COR-L47 (cell line): Measurements from ENCODE around the gene KCNJ3.
A peak's percentile ranks its signal among the peaks of the same experiment; 100 is the strongest.

ENCODE experiments used
- DNase-seq: peaks from one replicate; lab custom pipeline; 2025; lab: John Stamatoyannopoulos, UW

The KCNJ3 gene, protein sequence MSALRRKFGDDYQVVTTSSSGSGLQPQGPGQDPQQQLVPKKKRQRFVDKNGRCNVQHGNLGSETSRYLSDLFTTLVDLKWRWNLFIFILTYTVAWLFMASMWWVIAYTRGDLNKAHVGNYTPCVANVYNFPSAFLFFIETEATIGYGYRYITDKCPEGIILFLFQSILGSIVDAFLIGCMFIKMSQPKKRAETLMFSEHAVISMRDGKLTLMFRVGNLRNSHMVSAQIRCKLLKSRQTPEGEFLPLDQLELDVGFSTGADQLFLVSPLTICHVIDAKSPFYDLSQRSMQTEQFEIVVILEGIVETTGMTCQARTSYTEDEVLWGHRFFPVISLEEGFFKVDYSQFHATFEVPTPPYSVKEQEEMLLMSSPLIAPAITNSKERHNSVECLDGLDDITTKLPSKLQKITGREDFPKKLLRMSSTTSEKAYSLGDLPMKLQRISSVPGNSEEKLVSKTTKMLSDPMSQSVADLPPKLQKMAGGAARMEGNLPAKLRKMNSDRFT

DNA sequence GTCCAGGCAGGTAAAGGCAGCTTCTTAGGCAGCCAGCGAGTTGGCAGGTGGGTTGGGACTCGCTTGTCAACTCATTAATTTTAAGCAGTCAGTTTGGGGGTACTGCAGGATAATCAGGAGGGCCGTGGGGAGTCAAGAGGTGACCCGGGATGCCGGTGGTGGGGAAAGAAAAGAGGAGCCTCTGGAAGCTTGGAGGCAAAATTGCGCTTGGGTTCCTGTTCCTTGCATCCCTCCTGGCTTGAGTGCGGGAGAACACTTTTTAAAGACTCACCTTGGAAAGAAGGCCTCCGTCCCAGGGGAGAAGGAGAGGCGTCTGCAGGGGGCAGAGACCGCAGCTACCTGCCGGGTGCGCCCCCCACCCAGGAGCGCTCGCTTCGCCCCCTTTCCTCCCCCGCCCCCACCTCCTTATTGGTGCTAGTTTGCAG lies at the start of gene KCNJ3:
Gene KCNJ3 (plus strand): TSS at position 400 of the 425 bp plus-strand sequence. CDS start 81 bp downstream, outside the sequence.
- DNase-seq: no peak

DNA sequence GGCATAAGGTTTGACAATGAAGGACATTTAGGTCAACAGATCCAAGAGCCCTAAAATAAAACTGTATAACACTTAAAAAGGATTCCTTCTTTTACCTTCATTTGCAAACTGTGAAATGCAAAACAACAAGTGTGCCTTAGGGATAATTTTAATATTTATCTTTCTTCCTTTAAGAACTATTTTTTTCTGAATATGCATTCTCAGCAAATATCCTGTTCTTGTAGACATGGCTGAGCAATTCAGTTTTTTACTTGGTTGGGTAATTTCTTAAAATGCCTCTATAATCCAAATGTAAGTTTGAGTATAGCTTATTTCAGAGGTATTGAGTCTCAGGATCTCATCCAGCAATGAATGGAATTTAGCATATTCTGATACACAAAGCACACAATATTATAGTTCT lies 43.0 kb upstream of the KCNJ3 start:
- no peak for DNase-seq

DNA sequence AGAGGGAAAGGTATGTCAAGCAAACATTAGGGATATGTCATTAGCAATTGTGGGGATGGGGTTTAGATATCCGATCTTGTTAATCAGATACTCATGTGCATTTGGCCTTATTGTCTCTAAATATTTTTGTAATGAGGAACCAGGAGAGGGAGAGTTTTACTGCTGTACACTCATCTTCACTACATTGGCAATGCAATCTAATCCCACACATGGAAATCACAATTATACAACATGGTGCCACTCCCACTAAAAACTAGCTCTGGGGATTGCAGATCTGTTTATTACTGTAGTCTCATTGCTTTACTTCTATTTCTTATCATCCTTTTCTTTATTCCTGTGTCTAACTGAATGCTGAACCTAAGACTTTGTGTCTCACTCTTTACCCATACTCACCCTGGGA lies 39.6 kb upstream of the KCNJ3 start:
- no peak for DNase-seq

DNA sequence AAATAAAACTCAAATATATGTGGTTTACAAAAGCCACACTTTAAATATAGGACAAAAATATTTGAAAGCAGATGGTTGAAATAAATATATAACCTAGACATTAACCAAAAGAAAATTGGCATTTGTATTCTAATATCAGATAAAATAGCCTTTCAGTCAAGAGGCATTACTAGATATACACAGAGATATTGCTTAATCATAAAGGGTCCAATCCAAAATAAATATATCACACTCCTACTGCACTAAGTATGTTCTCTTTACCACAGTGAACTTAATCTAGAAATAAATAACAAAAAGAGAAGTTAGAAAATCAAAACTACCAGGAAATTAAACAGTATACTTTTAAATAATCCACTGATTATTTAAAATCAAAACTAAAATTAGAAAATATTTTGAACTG lies 34.2 kb upstream of the KCNJ3 start:
- no peak for DNase-seq

DNA sequence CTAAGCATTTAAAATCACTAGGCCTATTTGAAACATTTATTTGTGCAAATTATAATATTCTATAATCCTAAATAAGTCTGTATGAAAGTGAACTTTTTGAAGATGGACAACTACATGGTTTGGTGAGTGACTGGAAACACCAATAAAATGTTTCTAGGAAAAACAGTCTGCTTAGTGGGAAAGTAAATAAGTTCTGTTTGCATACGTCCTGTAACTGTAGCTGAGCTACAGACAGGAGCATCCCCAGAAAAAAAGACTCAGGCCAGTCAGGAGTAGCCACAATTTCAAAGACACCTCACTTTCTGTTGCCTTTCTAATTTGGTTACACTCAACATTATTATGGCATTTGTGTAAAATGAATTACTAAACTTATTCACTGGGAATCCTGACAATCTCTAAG lies 28.4 kb upstream of the KCNJ3 start:
- DNase-seq: no peak

DNA sequence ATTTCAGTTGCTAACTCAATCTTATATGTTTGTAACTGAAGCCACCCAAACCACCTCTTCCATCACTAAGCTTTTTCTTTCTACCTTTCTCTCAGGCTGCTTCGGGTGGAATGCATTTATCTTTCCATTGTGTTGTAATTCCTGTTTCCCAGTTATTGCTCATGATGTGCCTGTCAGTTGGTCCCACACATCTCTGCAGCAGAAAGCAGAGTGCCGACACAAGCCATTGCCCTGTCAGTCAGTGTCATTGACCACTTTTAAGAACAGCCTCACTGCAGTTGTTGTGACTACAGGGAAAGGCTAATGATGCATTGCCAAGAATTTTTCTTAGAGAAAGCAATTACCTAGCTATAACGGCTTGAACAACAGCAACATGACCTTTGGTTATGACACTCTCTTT lies 24.8 kb upstream of the KCNJ3 start:
- no peak for DNase-seq

DNA sequence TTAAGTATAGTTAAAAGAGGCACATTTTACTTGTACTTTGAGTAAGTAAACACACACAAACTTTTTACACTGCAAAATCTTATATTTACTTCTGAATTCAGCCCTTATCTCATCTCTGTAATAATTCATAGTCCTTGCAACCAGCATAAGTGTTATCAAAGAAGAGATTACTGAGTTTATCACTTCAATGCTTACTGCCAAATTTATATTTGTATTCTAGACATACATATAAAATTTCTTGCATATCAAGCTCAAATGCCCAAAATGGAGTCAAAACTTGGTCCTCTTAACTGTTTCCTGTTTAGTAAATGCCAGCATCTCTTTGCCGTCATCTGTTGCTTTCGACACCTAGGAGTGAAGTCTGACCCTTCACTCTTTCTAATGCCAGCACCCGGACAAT lies 21.1 kb upstream of the KCNJ3 start:
- no peak for DNase-seq

DNA sequence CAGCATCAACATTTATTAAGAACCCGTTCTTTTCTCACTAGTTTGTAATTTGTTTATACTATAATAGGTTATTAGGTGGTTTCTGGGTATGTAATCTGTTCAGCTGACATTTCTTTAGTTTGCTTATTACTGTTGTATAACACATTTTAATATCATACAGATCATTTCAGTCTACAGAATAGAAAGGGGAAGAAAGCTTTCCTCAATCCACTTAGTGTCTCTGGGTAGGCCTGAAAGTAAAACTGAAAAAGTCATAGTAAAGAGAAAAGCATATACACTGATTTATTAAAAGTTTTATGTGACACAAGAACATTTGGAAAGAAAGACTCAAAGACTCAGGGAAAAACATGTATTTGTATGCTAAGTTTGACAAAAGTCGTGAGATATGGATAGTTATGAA lies 16.8 kb upstream of the KCNJ3 start:
- DNase-seq: no peak

DNA sequence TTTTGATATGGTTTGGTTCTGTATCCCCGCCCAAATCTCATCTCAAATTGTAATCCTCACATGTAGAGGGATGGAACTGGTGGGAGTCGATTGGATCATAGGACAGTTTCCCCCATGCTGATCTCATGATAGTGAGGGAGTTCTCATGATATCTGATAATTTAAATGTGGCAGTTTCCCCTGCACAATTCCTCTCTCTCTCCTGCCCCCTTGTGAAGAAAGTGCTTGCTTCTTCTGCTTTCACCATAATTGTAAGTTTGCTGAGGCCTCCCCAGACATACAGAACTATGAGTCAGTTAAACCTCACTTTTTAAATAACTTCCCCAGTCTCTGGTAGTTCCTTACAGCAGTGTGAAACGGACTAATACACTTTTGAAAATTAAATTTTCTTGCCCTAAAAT lies 12.3 kb upstream of the KCNJ3 start:
- no peak for DNase-seq

DNA sequence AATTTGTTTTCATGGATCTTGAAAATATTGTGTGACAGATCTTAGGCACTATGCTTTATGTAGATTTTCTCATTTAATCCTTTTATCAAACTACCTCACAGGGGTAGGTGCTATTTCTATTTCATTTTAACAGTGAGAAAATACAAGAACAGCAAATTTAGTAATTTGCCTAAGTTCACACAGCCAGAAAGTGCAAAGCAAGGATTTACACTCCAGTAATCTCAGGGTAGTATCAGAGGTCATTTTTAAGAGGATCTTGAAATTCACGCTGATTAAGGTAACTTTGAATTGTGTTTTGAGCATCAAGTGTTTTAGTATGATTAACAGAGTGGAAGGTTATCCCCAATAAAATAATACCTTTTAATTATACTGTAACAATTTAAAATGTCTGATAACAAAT lies 10.1 kb upstream of the KCNJ3 start:
- DNase-seq: no peak

DNA sequence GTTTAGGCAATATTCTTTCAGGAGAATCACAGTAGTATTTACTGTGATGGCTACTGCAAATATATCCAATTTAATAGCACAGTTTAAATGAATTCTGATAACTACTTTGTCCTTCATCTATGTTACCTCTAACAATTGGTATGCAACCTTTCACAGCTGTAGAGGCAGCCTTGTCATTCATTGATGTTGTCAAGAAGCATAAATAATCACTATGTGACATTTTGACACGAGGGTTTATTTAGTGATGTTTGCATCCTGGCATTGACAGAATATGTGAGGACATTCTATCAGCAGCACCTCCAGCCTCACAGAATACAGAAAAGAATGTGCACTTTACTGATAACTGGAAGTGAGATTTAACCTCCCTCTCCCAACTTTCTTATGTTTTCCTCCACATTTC lies 9.3 kb upstream of the KCNJ3 start:
- DNase-seq: no peak

DNA sequence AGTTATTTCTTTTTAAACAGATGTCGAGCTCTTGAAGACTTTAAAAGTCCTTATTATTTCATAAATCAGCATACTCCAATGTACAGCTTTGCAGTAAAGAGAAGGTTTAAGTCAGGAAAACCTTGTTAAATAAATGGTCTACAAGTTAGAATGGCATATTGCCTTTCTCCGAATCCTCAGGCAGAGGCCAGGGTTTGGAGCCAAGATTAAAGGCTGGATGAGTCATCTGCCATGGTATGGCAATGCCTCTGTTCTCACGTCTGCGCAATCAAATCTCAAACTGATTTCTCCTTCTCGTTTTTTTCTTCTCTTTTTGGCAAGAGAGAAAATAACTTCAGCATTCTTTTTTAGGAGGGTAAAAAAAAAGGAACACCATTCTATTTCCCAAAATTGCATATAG lies 5.6 kb upstream of the KCNJ3 start:
- no peak for DNase-seq

DNA sequence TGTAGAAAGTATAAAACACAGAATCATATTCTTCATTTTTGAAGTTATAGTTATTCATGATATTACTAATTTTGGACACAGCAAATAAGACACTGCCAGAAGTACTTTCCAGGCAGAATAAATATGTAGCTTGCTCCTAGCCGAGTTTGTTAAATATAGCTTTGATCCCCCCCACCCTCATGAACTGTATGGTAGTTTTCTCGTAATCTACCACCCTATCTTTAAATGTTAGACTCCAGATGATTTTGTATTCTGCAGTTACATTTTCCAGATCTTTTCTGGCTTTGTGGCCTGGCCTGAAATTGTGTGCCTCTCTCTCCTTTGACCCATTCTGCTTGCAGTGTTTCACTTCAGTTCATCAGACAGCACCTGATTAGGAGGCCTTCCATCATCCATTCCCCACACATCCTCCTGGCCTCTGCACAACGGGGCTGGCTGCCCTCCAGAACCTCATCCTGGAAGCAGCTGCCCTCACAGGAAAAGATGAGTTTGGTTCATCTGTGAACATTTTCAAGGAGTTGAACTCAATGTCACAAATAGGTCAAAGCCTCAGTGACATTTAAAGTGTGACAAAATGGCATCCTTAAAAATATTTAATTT lies 4.7 kb upstream of the KCNJ3 start:
- no peak for DNase-seq

DNA sequence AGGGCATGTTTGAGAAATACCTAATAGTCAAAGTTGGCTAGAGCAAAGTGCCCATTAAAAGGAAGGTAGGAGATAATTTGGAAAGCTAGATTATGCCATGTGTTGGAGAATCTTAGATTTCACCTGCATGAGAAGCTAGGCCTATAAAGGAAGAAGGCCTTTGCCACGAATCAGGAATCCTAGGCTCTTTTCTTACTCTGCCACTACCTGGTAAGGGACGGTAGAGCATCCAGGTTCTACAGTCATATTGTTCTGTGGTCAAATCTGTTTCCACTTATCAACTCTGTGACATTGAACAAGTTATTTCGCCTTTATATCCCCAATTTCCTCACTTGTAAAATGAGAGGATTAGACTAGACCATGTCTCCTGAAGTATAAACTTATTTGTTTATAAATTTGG lies 3.6 kb upstream of the KCNJ3 start:
- DNase-seq: no peak

DNA sequence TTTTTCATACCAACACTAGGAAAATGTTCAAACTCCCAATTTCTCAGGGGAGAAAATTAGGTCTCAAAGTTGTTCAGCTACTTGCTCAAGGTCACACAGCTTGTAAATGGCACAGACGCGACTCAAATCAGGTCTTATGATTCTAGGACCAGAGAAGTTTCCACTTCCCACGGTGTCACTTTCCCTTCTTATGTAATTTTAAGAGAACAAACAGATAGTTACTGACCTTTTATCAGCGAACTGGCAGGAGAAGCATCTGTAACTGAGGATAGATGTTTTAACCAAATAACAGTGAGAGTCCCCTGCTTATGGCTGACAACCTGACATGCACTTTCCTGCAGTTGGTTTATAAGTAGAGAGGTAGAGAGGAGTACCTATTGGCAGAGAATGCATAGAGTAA lies 2.1 kb upstream of the KCNJ3 start:
- DNase-seq: no peak

DNA sequence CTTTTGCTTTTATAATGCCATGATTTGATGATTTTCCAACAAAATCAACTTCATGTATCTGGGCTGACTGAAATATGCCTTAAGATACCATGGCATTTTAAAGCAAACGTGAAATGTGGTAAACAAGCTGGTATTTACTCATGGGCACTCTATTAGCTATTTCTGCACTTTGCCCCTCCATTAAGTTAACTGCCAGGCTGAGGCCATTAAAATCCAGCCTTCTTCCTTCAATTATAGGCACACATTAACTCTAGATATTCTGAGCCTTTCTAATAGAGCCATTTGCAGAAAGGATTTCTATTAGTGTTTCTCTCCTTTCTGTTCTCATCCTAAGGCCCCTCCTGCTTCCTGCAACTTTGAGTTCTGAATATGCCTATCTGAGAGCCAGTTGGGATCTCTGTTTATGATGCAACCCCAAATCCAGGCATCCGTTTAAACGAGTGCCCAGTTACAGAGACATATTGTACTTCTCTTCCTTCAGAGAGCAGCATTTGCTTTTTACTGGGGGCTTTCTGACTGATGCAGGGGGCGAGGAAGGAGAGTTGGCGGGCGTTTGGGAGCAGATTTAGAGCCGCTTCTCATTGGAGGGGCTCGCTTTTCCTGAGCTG lies 1.6 kb upstream of the KCNJ3 start:
- DNase-seq: no peak

DNA sequence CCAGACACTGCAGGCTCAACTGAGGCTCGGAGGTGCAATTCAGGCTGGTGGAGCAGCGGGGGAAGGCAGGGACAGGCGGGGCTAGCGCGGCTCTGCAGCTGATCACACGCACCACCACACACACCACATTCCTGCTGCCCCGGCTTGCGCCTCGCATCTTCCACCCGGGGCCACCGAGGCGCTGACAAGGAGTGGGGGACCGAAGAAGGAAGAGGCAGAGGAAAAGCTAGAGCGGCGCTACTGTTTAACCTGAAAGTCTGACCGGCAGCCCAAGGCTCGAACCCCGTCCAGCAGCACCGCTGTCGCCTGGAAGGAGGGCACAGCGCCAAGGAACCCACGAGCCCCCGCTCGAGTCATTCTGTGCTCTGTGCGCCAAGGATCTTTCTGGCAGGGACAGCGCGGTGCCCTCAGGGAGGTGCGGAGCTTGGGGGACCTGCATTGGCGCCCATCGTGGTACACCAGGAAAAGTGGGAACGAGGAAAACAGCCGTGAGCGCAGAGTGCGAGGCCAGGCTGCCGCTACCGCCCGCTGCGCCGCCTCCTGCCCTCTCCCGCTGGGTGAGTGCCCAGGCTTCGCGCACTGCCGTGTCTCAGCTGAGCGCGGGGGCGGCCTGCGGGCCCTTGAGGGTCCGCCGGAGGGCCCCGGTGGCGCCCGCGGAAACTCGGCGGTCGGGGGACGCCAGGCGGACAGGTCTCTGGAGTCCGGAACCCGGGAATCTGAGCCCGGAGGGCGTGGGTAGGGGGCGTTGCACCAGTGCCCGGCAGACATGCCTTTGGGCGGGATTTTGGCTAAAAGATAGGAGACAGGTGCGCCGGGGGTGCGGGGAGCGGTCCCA lies 860 bp upstream of the KCNJ3 start:
- peak; percentile 64 for DNase-seq

DNA sequence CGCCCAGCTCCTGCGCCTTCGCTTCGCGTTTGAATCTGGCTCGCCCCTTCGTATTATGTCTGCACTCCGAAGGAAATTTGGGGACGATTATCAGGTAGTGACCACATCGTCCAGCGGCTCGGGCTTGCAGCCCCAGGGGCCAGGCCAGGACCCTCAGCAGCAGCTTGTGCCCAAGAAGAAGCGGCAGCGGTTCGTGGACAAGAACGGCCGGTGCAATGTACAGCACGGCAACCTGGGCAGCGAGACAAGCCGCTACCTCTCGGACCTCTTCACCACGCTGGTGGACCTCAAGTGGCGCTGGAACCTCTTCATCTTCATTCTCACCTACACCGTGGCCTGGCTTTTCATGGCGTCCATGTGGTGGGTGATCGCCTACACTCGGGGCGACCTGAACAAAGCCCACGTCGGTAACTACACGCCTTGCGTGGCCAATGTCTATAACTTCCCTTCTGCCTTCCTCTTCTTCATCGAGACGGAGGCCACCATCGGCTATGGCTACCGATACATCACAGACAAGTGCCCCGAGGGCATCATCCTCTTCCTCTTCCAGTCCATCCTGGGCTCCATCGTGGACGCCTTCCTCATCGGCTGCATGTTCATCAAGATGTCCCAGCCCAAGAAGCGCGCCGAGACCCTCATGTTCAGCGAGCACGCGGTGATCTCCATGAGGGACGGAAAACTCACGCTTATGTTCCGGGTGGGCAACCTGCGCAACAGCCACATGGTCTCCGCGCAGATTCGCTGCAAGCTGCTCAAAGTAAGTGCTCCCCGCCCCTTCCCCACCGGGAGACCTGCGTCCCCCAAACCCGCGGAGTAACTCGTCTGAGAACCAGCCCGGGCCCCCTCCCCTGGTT lies 453 bp downstream of the KCNJ3 start:
- no peak for DNase-seq

DNA sequence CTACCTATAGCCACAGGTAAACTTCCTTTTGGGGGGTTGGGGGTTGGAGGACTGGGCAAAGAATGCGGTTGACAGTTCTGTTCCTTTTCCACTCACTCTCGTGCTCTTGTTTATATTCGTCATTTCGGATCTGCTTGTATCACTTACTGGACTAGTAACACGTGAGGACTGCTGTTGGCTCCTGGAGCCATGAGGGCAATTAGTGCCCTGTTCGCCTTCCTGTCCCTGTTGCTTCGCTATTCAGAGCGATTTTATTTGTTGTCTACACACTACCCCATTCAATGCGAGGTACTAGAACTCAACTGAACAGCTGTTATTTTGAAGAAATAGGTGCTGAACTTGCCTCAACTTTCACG lies 1.1 kb downstream of the KCNJ3 start:
- no peak for DNase-seq

DNA sequence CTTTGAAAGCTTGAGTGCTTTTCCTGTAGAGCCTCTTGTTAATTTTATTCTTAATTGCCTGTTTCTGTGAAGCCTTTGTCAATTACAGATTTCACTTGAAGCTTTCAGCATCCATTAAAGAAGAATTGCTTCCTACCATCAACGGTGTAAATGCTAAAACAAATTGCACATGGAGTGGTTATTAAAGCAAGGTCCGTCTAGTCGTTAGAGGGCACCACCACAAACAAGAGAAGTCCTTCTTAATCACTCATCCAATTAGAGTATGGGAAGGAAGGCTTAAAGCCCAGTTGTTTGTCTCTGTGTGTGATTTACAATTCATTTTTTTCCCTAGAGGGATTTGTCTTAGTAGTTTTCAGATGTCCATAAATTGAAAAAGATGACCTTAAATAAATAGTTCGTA lies 1.6 kb downstream of the KCNJ3 start:
- DNase-seq: peak; percentile 30

DNA sequence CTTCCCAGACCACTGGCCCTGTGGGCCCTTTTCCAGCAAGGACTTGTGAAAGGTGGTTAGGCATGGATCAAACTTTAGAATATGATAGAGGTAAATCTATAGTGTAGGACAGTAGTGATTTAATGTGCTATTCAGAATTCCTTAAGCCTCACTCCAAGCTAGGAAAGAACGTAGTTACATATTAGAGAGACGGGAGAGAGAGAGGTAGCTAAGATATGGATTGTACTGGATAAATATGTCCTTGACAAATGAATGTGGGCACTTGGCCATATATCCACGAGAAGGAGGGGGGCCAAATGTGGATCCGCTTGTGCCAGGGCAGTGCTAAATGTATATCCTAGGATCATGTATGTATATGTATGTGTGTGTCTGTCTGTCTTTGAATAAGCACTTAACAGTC lies 6.5 kb downstream of the KCNJ3 start:
- DNase-seq: no peak

DNA sequence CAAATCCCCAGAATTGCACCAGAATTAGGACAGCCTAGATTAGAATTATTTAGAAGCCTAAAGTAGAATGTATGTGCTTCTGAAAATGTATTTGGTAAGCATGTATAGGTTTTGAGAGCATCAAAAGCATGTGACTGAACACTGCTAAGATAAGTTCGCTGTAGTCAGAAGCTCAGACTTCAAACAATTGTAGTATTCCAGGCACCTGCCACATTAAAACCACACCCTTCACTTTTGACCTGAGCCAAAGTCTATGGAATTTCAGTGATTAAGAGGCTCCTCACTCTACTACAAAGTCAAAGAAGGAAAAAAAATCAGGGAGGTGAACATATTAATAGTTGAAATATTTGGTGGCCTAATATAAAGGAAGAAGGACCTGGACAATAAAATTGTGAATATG lies 8.2 kb downstream of the KCNJ3 start:
- DNase-seq: no peak
